PC-9 (cell line): Measurements from ENCODE around the gene HMOX2. TPM values are rescaled to one million over a fixed set of nuclear protein-coding genes. Genes with fewer than 3 reads are reported as not detected.

Experiments
- BruUV-seq: library from RNA; stranded (reverse); fragments of 400-500 nt; replicated peaks from 2 replicates; lab custom pipeline; 2021; lab: Mats Ljungman, UMichigan
- CTCF ChIA-PET: fragments of 300-600 bp; sonication (Branson Sonifier 250); formaldehyde crosslinking; loops from one replicate; lab custom pipeline; 2022; ENCODE audit warnings: antibody characterized with exemption; lab: Charles Lee
- POLR2A ChIA-PET: fragments of 300-600 bp; sonication (Branson Sonifier 250); formaldehyde crosslinking; loops from one replicate; lab custom pipeline; 2022; ENCODE audit warnings: antibody characterized with exemption; ENCODE audit not compliant: unreplicated experiment; lab: Charles Lee
- DNase-seq, 2 experiments: peaks; one replicate each; pipeline versions ENCODE4 v3.0.0 to v3.0.0-alpha.2; 2015 to 2022; ENCODE audit warnings: mixed read lengths in 1 of 2
- H2AFZ ChIP-seq: fragments of 200-600 bp; sonication (generic); 2 replicates; pipeline ENCODE4 v1.8.1; 2017; ENCODE audit warnings: antibody characterized with exemption
- H3F3A ChIP-seq: fragments of 200-600 bp; sonication (generic); 2 replicates; pipeline ENCODE4 v1.8.1; 2017; ENCODE audit warnings: antibody characterized with exemption, mild to moderate bottlenecking, low read depth; ENCODE audit not compliant: insufficient read depth
- H3K27ac ChIP-seq: fragments of 200-600 bp; sonication (generic); 2 replicates; pipeline ENCODE4 v1.6.1; 2016; ENCODE audit warnings: mixed run types
- H3K27me3 ChIP-seq: fragments of 200-600 bp; sonication (generic); 2 replicates; pipeline ENCODE4 v1.6.1; 2016; ENCODE audit warnings: low read depth, mixed run types; ENCODE audit not compliant: insufficient read depth
- H3K36me3 ChIP-seq: fragments of 200-600 bp; sonication (generic); 2 replicates; pipeline ENCODE4 v1.6.1; 2016; ENCODE audit warnings: low read depth, mixed run types
- H3K4me1 ChIP-seq: fragments of 200-600 bp; sonication (generic); replicated peaks from 2 replicates; pipeline ENCODE4 v1.6.1; 2016; ENCODE audit warnings: mixed run types; ENCODE audit not compliant: insufficient read depth
- H3K4me2 ChIP-seq: fragments of 200-600 bp; sonication (generic); 2 replicates; pipeline ENCODE4 v1.6.1; 2017; ENCODE audit warnings: mixed run types
- H3K4me3 ChIP-seq: fragments of 200-600 bp; sonication (generic); 2 replicates; pipeline ENCODE4 v1.6.1; 2016; ENCODE audit warnings: mixed run types
- H3K79me2 ChIP-seq: fragments of 200-600 bp; sonication (generic); 2 replicates; pipeline ENCODE4 v1.6.1; 2017; ENCODE audit warnings: low read depth, mixed run types
- H3K9me2 ChIP-seq: fragments of 200-600 bp; sonication (generic); 2 replicates; pipeline ENCODE4 v1.8.1; 2017; ENCODE audit warnings: mild to moderate bottlenecking; ENCODE audit not compliant: insufficient read depth
- H3K9me3 ChIP-seq: fragments of 200-600 bp; sonication (generic); 2 replicates; pipeline ENCODE4 v1.8.1; 2016; ENCODE audit warnings: low read depth; ENCODE audit not compliant: insufficient read depth
- H4K20me1 ChIP-seq: fragments of 200-600 bp; sonication (generic); 2 replicates; pipeline ENCODE4 v1.8.1; 2017; ENCODE audit not compliant: insufficient read depth
- CTCF ChIP-seq: fragments of 200-600 bp; sonication (generic); conservative IDR thresholded peaks from 2 replicates; pipeline ENCODE4 v1.6.1; 2017; ENCODE audit warnings: mixed run types, antibody characterized with exemption, mild to moderate bottlenecking, moderate library complexity
- EZH2 ChIP-seq: fragments of 200-600 bp; sonication (generic); IDR thresholded peaks from 2 replicates; pipeline ENCODE4 v1.8.0; 2017; ENCODE audit warnings: antibody characterized with exemption, low read depth
- intact Hi-C: fragments of 100-400 bp; cut with micrococcal nuclease; formaldehyde crosslinking; loops from one replicate; pipeline ENCODE4 v1.10.0; 2022; ENCODE audit not compliant: unreplicated experiment
- total RNA-seq: library from RNA; stranded (reverse); gene quantifications from 2 replicates; pipeline ENCODE4 v1.2.3, GENCODE V29; 2021

The HMOX2 gene
- total RNA-seq, 1 experiment from 2014 or later: 68.1 TPM

GRCh38 chr16:4548124-4548523 is 71.9 kb downstream of the HMOX2 start:
- Histone ChIP-seq H3K4me1 (no peaks in the 10 kb centered on the region), H3K36me3 (no peaks in the 10 kb centered on the region), H3K9me2 (no peaks in the 10 kb centered on the region), H3K4me3 (no peak overlapping the region), H3K79me2 (no peaks in the 10 kb centered on the region), H4K20me1 (no peaks in the 10 kb centered on the region), H2AFZ (0 out of 2 replicates have a peak overlapping the region, but pooled peaks have one; percentile 10), H3K27ac (no peak overlapping the region), H3F3A (no peaks in the 10 kb centered on the region), H3K27me3 (peaks cover 3% of the 10 kb centered on the region; the same call in 1 of the 2 replicates), H3K4me2 (no peak overlapping the region), H3K9me3 (no peaks in the 10 kb centered on the region)
- no peak for TF ChIP-seq CTCF
- TF ChIP-seq EZH2: no peak
- intact Hi-C loops: no loop called here
- DNase-seq: no peak
- no TSS peak for BruUV-seq
- ChIA-PET POLR2A (interaction anchor here (0.6 to 0.7 kb wide), 2 partner anchors 52 to 767 kb away, joined by 3 to 12 read pairs; no protein-coding TSS in a partner anchor), CTCF (interaction anchor here (0.5 to 1.5 kb wide), 10 partner anchors 10 to 813 kb away, joined by 3 to 15 read pairs (median 5); partner anchors contain the start of genes CDIP1 and MGRN1)

GRCh38 chr16:4550591-4550990 is 74.4 kb downstream of the HMOX2 start:
- H3K27me3 ChIP-seq: peaks cover 13% of the 10 kb centered on the region; the same call in 1 of the 2 replicates
- H4K20me1 ChIP-seq: no peaks in the 10 kb centered on the region
- no peaks in the 10 kb centered on the region for H3K79me2 ChIP-seq
- POLR2A ChIA-PET: interaction anchor here (0.5 kb wide), 1 partner anchor 17 kb away, joined by 4 read pairs; no protein-coding TSS in a partner anchor
- no peaks in the 10 kb centered on the region for H3K36me3 ChIP-seq
- BruUV-seq: no TSS peak
- no peak for DNase-seq
- no peak for TF ChIP-seq CTCF
- no peak for TF ChIP-seq EZH2
- H3K4me1 ChIP-seq: no peaks in the 10 kb centered on the region
- no peaks in the 10 kb centered on the region for H3K9me3 ChIP-seq
- no peak overlapping the region for H3K27ac ChIP-seq
- no peak overlapping the region for H3K4me2 ChIP-seq
- no peaks in the 10 kb centered on the region for H3F3A ChIP-seq
- no peaks in the 10 kb centered on the region for H3K9me2 ChIP-seq
- H2AFZ ChIP-seq: no peak overlapping the region
- CTCF ChIA-PET: interaction anchor here (0.5 kb wide), 1 partner anchor 81 kb away, joined by 6 read pairs; no protein-coding TSS in a partner anchor
- H3K4me3 ChIP-seq: no peak overlapping the region
- intact Hi-C loops: no loop called here

GRCh38 chr16:4552541-4552940 is 76.3 kb downstream of the HMOX2 start:
- POLR2A ChIA-PET: no interaction called here
- Histone ChIP-seq H3K9me2 (no peaks in the 10 kb centered on the region), H3K27ac (no peak overlapping the region), H3K4me2 (no peak overlapping the region), H3K4me1 (no peaks in the 10 kb centered on the region), H3K4me3 (no peak overlapping the region), H3F3A (no peaks in the 10 kb centered on the region), H4K20me1 (no peaks in the 10 kb centered on the region), H2AFZ (no peak overlapping the region), H3K36me3 (no peaks in the 10 kb centered on the region), H3K79me2 (no peaks in the 10 kb centered on the region), H3K9me3 (no peaks in the 10 kb centered on the region), H3K27me3 (peaks cover 13% of the 10 kb centered on the region; the same call in 1 of the 2 replicates)
- BruUV-seq: no TSS peak
- intact Hi-C loops: no loop called here
- CTCF ChIA-PET: no interaction called here
- TF ChIP-seq CTCF: no peak
- TF ChIP-seq EZH2: no peak
- no peak for DNase-seq
